Astrocyte (in vitro differentiated cells and primary cell): Measurements from ENCODE around the gene TBX5.

Experiments
- EZH2 ChIP-seq: IDR thresholded peaks from 2 replicates; pipeline ENCODE4 v1.6.1; 2012; ENCODE audit warnings: mild to moderate bottlenecking, low read length, inconsistent platforms; ENCODE audit not compliant: insufficient read depth
- TF ChIP-seq, protein P1 (sequence below): IDR thresholded peaks from 2 replicates; pipeline ENCODE4 v1.5.1; 2011; ENCODE audit warnings: low read depth, mild to moderate bottlenecking, inconsistent platforms, low read length, moderate library complexity; ENCODE audit not compliant: insufficient read depth

DNA sequence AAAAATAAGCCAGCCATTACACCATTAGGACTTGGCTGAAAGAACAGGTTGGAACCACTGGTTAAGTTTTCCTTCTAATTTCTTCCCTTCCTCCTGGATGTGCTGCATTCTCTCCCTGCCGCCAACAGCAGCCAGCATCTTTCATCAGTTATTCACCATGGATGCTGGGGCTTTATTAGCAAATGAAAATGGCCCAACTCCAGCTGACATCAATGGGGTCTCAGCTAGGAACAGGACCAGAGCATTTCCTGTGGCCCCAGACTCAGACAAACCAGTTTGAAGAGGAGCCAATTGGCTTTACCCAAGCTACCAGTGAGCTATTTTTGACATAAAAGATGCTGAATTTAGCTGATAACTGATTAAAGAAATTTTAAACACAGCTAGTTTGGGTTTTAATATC, 26.0 kb upstream of the TBX5 start:
- TF ChIP-seq, protein P1, sequence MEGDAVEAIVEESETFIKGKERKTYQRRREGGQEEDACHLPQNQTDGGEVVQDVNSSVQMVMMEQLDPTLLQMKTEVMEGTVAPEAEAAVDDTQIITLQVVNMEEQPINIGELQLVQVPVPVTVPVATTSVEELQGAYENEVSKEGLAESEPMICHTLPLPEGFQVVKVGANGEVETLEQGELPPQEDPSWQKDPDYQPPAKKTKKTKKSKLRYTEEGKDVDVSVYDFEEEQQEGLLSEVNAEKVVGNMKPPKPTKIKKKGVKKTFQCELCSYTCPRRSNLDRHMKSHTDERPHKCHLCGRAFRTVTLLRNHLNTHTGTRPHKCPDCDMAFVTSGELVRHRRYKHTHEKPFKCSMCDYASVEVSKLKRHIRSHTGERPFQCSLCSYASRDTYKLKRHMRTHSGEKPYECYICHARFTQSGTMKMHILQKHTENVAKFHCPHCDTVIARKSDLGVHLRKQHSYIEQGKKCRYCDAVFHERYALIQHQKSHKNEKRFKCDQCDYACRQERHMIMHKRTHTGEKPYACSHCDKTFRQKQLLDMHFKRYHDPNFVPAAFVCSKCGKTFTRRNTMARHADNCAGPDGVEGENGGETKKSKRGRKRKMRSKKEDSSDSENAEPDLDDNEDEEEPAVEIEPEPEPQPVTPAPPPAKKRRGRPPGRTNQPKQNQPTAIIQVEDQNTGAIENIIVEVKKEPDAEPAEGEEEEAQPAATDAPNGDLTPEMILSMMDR = no peak
- no peak for TF ChIP-seq EZH2
